T-helper 1 cell treated with Interleukin-12 subunit alpha and Interleukin-12 subunit beta and Interleukin-4 antibody, amounts not matched to agents 30 μg/mL and 1 μg/mL, for 36 hours (primary cell): Measurements from ENCODE around the gene GSKIP.

Experiments used
- H3K27ac Mint-ChIP-seq: one replicate; pipeline ENCODE4 v1.8.0; 2021; ENCODE audit warnings: mild to moderate bottlenecking, mixed read lengths
- H3K27me3 Mint-ChIP-seq: one replicate; pipeline ENCODE4 v1.8.0; 2021; ENCODE audit warnings: low read depth, mixed read lengths
- H3K36me3 Mint-ChIP-seq: one replicate; pipeline ENCODE4 v1.8.0; 2021; ENCODE audit warnings: low read depth, mixed read lengths
- H3K4me1 Mint-ChIP-seq: one replicate; pipeline ENCODE4 v1.8.0; 2021; ENCODE audit warnings: low read depth, mixed read lengths
- H3K4me3 Mint-ChIP-seq: one replicate; pipeline ENCODE4 v1.8.0; 2021; ENCODE audit warnings: mild to moderate bottlenecking, moderate library complexity, mixed read lengths
- H3K9me3 Mint-ChIP-seq: one replicate; pipeline ENCODE4 v1.8.0; 2021; ENCODE audit warnings: mixed read lengths

GSKIP gene

DNA sequence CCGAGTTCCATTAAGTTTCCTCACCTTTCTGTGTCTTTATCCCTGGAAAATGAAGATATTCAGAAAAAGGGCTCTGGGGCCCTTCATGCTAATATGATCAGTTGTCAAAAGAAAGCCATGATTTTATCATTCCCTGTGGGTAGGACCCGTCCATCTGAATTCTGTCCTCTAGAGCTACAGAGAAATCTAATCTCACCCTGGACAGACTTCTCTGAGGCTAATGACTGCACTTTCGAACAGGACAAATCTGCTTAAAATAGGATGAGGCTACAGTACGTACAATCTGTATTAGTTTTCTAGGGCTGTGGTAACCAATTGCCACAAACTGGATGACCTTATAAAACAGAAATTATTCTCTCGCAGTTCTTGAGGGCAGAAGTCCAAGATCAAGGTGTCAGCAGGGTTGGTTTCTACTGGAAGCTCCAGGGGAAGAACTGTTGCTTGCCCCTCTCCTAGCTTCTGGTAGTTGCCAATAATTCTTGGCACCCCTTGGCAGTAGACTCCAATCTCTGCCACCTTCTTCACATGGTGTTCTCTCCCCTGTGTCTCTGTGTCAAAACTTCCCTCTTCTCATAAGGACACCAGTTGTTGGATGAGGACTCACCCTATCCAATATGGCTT is 29.9 kb downstream of the GSKIP start:
- H3K36me3 Mint-ChIP-seq, result no peaks in the 10 kb centered on the region
- peak overlapping the region; percentile 84 for H3K4me3 Mint-ChIP-seq
- peaks cover 5% of the 10 kb centered on the region for H3K4me1 Mint-ChIP-seq
- no peak overlapping the region for H3K27ac Mint-ChIP-seq
- H3K9me3 Mint-ChIP-seq, result no peaks in the 10 kb centered on the region
- peaks cover 10% of the 10 kb centered on the region for H3K27me3 Mint-ChIP-seq

DNA sequence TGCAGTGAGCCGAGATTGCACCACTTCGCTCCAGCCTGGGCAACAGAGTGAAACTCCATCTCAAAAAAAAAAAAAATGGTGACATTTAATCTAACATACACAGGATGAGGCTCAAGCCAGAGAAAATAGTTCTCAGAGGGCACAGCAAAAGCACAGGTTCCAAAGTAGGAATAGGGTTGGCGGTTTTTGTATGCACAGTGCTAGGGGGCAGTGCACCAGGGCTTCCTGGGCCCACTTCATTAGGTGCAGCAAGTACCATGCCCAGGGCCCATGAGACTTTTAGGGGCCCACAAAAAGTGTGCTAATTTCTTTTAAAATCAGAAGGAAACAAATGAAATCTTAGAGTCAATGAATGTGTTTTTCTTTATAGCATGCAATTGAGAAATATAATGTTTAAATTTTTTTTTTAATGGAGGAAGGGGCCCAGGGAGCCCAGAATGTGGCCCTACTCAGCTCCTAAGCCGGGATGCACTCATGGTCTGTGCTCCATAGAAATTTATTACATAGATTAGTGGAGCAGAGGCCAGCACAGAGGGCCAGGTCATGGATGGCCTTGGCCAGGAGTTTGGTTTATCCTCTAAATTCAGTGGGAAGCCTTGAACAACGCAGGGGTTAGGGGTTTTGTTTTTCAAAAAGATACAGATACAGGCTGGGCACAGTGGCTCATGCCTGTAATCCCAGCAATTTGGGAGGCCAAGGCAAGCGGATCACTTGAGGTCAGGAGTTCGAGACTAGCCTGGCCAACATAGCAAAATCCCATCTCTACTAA is 30.9 kb downstream of the GSKIP start:
- Mint-ChIP-seq H3K9me3 (no peaks in the 10 kb centered on the region), H3K4me1 (peaks cover 5% of the 10 kb centered on the region), H3K4me3 (no peak overlapping the region), H3K36me3 (no peaks in the 10 kb centered on the region), H3K27ac (no peak overlapping the region), H3K27me3 (peaks cover 10% of the 10 kb centered on the region)

DNA sequence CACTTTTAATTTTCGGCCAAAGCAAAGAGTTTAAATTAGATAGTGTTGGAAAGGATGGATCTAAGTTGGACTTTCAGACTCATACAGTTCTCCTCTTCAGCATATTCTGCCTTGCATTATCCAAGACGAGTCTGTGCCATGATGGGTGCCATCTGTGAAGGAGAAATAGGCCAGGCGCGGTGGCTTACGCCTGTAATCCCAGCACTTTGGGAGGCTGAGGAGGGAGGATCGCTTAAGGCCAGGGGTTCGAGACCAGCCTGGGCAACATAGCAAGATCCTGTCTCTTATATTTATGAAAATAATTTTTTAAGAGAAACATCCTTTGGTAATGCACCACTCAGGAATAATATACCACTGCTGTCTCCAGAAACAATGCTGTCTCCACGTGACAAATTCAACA is 35.1 kb downstream of the GSKIP start:
- Mint-ChIP-seq H3K4me1 (no peaks in the 10 kb centered on the region), H3K9me3 (no peaks in the 10 kb centered on the region), H3K4me3 (no peak overlapping the region), H3K27me3 (peaks cover 19% of the 10 kb centered on the region), H3K36me3 (no peaks in the 10 kb centered on the region), H3K27ac (no peak overlapping the region)

DNA sequence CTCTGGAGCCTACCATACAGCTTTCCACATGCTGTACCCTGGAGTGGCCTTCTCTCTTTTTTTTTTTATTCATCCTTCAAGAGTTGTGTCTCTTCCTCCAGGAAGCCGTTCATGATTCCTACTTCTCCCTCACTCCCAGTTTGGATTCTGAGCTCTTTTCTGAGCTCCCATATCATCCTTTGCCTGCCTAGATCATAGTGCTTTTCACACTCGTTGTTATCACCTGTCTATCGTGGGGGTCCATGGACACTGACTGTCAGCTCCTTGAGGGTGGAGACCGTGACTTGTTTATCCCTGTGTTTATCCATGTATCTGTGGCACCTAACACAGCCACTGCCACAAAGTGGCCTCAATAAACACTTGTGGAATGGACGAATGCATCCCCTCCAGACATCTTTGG is 35.6 kb downstream of the GSKIP start:
- no peaks in the 10 kb centered on the region for H3K36me3 Mint-ChIP-seq
- H3K27ac Mint-ChIP-seq, result no peak overlapping the region
- H3K4me3 Mint-ChIP-seq, result no peak overlapping the region

DNA sequence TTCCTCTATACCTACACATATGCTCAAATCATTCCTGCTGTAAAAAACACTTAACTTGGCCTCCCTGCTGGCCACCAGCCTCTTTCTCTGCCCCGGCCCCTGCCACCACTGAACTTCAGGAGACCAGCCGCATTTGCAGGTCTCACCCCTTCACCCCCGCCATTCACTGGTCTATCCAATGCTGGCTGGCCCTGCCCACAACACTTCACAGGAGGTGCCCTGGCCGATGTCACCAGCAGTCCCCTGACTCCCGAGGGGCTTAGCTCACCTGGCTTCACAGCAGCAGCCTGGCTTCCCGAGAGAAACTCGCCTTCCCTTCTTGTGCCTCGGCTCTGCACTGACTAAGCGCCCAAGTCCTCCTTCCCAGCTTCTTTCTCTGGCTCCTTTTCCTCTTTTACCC is 36.1 kb downstream of the GSKIP start:
- peaks cover 19% of the 10 kb centered on the region for H3K27me3 Mint-ChIP-seq
- no peaks in the 10 kb centered on the region for H3K9me3 Mint-ChIP-seq
- no peak overlapping the region for H3K4me3 Mint-ChIP-seq
- no peaks in the 10 kb centered on the region for H3K36me3 Mint-ChIP-seq
- no peak overlapping the region for H3K27ac Mint-ChIP-seq
- no peaks in the 10 kb centered on the region for H3K4me1 Mint-ChIP-seq

More for the DNA sequence above, 35.6 kb downstream of the GSKIP start:
- no peaks in the 10 kb centered on the region for H3K9me3 Mint-ChIP-seq
- H3K4me1 Mint-ChIP-seq, result no peaks in the 10 kb centered on the region
- H3K27me3 Mint-ChIP-seq, result peaks cover 19% of the 10 kb centered on the region

- Mint-ChIP-seq H3K36me3 (no peaks in the 10 kb centered on the region), H3K4me3 (no peak overlapping the region), H3K27ac (no peak overlapping the region)
Observed at GRCh38 chr14:96400495-96400894, 37.2 kb downstream of the GSKIP start.

GRCh38 chr14:96403409-96403808 is 40.1 kb downstream of the GSKIP start:
- Mint-ChIP-seq H3K4me1 (no peaks in the 10 kb centered on the region), H3K36me3 (no peaks in the 10 kb centered on the region), H3K9me3 (no peaks in the 10 kb centered on the region), H3K4me3 (no peak overlapping the region), H3K27me3 (peaks cover 12% of the 10 kb centered on the region), H3K27ac (no peak overlapping the region)

More at GRCh38 chr14:96400495-96400894, 37.2 kb downstream of the GSKIP start:
- Mint-ChIP-seq H3K27me3 (peaks cover 13% of the 10 kb centered on the region), H3K4me1 (no peaks in the 10 kb centered on the region), H3K9me3 (no peaks in the 10 kb centered on the region)

GRCh38 chr14:96405677-96406076 is 42.4 kb downstream of the GSKIP start:
- H3K4me1 Mint-ChIP-seq, result no peaks in the 10 kb centered on the region
- no peaks in the 10 kb centered on the region for H3K9me3 Mint-ChIP-seq
- peaks cover 10% of the 10 kb centered on the region for H3K27me3 Mint-ChIP-seq
- no peaks in the 10 kb centered on the region for H3K36me3 Mint-ChIP-seq
- no peak overlapping the region for H3K27ac Mint-ChIP-seq
- no peak overlapping the region for H3K4me3 Mint-ChIP-seq

- peaks cover 4% of the 10 kb centered on the region for H3K27me3 Mint-ChIP-seq
Observed at GRCh38 chr14:96407935-96408570, 44.7 kb downstream of the GSKIP start.

GRCh38 chr14:96408608-96409007 is 45.3 kb downstream of the GSKIP start:
- Mint-ChIP-seq H3K4me1 (no peaks in the 10 kb centered on the region), H3K4me3 (no peak overlapping the region), H3K9me3 (no peaks in the 10 kb centered on the region), H3K36me3 (no peaks in the 10 kb centered on the region), H3K27ac (no peak overlapping the region), H3K27me3 (peaks cover 4% of the 10 kb centered on the region)

More at GRCh38 chr14:96407935-96408570, 44.7 kb downstream of the GSKIP start:
- Mint-ChIP-seq H3K4me1 (no peaks in the 10 kb centered on the region), H3K4me3 (no peak overlapping the region), H3K27ac (no peak overlapping the region), H3K9me3 (no peaks in the 10 kb centered on the region), H3K36me3 (no peaks in the 10 kb centered on the region)

GRCh38 chr14:96409701-96410100 is 46.4 kb downstream of the GSKIP start:
- no peaks in the 10 kb centered on the region for H3K4me1 Mint-ChIP-seq
- no peaks in the 10 kb centered on the region for H3K36me3 Mint-ChIP-seq
- H3K27me3 Mint-ChIP-seq, result peaks cover 4% of the 10 kb centered on the region
- H3K27ac Mint-ChIP-seq, result no peak overlapping the region
- no peaks in the 10 kb centered on the region for H3K9me3 Mint-ChIP-seq
- H3K4me3 Mint-ChIP-seq, result no peak overlapping the region

DNA sequence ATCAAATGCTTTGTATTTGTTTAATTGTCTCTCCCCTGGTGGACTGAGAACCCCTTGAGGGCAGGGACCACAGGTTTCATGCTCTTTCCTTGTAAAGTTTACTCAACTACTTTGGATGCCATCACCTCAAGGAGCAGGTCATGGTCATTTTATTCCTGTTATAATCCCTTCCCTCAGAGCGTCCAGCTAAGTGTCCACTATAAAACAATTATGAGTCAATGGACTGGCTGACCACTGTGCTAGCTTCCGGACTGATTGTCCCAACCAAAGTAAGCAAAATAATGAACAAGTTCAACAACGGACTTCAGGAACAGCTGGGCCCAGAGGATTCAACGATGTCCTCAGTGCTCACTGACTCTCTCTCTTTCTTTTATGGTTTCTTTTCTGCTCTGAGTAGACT is 46.8 kb downstream of the GSKIP start:
- Mint-ChIP-seq H3K27ac (no peak overlapping the region), H3K4me3 (no peak overlapping the region), H3K9me3 (no peaks in the 10 kb centered on the region), H3K27me3 (peaks cover 4% of the 10 kb centered on the region), H3K4me1 (no peaks in the 10 kb centered on the region), H3K36me3 (no peaks in the 10 kb centered on the region)

DNA sequence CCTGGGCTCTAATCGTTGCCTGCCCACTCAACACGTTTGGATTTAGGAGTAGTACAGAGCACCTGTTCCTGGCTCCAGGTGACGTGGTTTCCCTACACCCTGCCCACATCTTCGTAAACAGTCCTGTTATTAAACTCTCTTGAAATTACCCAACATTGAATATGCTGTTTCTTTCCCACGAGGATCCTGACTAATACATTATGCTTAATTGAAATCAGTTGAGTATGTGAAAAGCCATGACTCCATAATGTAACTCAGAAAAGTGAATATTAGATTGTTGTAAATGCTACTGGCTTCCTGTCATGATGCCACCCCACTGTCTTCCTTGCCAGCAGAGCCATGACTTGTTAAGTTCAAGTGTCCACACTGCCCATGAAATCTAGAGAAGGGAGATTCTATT is 50.2 kb downstream of the GSKIP start:
- H3K27me3 Mint-ChIP-seq, result no peaks in the 10 kb centered on the region
- H3K27ac Mint-ChIP-seq, result no peak overlapping the region
- H3K9me3 Mint-ChIP-seq, result no peaks in the 10 kb centered on the region
- no peaks in the 10 kb centered on the region for H3K4me1 Mint-ChIP-seq
- no peak overlapping the region for H3K4me3 Mint-ChIP-seq
- no peaks in the 10 kb centered on the region for H3K36me3 Mint-ChIP-seq

- H3K27ac Mint-ChIP-seq, result no peak overlapping the region
- no peak overlapping the region for H3K4me3 Mint-ChIP-seq
- H3K27me3 Mint-ChIP-seq, result no peaks in the 10 kb centered on the region
- H3K36me3 Mint-ChIP-seq, result no peaks in the 10 kb centered on the region
- H3K9me3 Mint-ChIP-seq, result no peaks in the 10 kb centered on the region
- H3K4me1 Mint-ChIP-seq, result no peaks in the 10 kb centered on the region
Observed at GRCh38 chr14:96415559-96415958, 52.2 kb downstream of the GSKIP start.

DNA sequence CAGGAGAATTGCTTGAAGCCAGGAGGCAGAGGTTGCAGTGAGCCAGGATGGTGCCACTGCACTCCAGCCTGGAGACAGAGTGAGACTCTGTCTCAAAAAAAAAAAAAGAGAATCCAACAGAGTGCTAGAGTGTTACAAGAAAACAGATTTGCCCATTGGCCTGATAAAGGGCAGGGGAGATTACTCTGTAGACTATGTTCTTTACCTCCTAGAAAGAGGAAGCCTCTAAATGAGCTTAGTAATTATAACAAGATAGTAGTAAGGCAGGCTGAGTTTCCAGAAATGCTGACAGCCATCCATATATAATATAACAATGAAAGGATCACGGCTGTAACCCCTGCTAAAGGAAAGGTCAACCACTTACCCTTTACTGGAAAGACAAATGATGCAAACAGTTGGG is 53.0 kb downstream of the GSKIP start:
- no peaks in the 10 kb centered on the region for H3K4me1 Mint-ChIP-seq
- H3K27ac Mint-ChIP-seq, result no peak overlapping the region

More for the DNA sequence above, 53.0 kb downstream of the GSKIP start:
- no peak overlapping the region for H3K4me3 Mint-ChIP-seq
- no peaks in the 10 kb centered on the region for H3K27me3 Mint-ChIP-seq
- no peaks in the 10 kb centered on the region for H3K36me3 Mint-ChIP-seq
- no peaks in the 10 kb centered on the region for H3K9me3 Mint-ChIP-seq
